Kidney capillary endothelial cell (primary cell): ENCODE data around the gene CCDC138.

Source experiments
- DNase-seq: peaks from one replicate; pipeline ENCODE4 v3.0.0-alpha.2; 2018; ENCODE audit warnings: low spot score

The CCDC138 gene

GRCh38 chr2:108896741-108897140, 110.2 kb downstream of the CCDC138 start:
- DNase-seq = no peak

GRCh38 chr2:108898315-108899082, 111.9 kb downstream of the CCDC138 start:
- DNase-seq = no peak

DNA sequence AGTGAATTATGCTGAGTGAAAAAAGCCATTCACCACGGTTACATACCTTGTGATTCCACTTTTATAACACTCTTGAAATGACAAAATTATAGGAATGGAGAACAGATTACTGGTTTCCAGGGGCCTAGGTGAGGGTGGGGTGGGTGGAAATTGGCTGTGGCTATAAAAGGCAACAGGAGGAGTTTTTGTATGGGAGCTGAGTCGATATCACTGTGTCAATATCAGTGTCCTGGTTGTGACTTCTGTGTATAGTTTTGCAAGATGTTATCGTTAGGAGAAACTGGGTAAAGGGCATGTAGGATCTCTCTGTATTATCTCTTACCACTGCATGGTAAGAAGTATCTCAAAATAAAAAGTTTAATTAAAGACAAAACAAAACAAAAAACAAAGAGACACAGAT, 118.1 kb downstream of the CCDC138 start:
- DNase-seq = no peak

- no peak for DNase-seq
These were observed 118.6 kb downstream of the CCDC138 start for GRCh38 chr2:108905176-108905575.

GRCh38 chr2:108905906-108906305, 119.3 kb downstream of the CCDC138 start:
- DNase-seq = no peak

DNA sequence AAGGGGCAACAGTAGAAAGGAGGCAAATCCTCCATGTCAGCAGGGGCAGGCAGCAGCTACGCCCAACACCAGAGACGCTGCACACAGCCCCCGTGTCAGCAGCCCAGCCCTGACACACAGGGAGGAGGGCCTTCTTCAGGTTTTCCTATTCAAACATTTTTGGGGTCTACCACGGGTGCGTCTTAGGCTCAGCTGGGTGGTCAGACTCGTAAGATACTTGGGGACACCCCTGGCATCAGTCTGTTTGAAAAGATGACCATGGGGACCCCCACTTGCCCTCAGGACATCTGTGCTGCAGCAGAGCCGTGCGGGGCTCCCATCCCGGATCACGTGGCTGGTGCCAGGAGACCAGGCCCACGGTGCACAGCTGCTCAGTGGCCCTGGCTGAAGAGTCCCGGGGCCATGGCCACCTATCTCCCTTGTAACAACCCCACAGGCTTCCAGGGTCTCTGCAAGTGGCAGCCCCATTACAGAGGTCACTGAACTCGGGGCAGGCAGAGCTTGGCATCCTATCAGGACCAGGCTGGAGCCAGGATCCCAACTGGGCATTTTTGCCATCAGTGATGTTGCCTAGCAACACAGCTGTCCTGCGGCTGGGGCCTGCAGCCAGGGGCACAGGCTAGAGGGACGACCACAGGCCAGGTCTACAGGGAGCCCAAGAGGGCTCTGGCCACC, 120.0 kb downstream of the CCDC138 start:
- no peak for DNase-seq

- DNase-seq = no peak
These were observed 121.5 kb downstream of the CCDC138 start for GRCh38 chr2:108907822-108908712.

DNA sequence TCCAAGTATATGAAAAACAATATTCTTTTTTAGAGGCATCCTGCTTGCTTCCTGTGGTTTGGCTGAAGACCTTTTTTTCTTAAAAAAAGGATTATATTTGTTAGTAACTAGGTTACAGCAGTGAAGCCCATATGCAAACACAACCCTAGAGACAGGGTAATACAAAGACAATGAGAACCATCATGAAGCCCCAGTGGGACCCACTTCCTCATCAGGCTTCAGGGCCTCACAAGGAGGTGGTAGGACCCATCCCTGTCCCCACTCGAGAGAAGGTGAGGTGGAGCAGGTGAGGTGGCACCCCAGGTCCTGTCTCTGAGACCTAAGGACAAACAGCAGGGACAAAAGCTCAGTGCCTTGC, 122.1 kb downstream of the CCDC138 start:
- no peak for DNase-seq

DNA sequence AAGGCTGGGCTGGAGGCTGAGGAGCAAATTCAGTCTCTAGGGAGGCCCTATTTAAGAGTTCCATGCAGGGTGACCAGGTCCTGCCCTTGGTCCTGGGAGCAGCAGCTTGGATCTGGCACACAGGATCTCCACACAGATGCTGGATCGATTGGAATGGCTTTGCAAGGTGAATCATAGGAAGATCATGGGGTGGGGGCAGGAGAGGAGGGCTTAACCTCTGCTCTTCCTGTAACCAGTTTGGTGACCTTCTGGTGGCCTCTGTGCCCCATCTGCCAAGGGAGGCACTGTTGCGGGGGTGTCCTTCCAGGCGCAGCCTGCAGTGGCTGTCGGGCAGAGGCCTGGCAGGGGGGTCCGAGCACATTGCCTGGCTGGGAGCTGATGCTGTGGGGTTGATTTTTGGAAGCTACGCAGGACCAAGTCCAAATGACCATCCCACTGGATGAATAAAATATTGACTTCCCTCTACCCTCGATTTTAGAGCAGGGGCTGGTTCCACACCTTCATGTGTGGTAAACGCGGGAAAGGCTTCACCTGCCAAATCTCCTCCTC, 122.8 kb downstream of the CCDC138 start:
- DNase-seq = no peak

- no peak for DNase-seq
These were observed 123.5 kb downstream of the CCDC138 start for GRCh38 chr2:108910011-108910431.

DNA sequence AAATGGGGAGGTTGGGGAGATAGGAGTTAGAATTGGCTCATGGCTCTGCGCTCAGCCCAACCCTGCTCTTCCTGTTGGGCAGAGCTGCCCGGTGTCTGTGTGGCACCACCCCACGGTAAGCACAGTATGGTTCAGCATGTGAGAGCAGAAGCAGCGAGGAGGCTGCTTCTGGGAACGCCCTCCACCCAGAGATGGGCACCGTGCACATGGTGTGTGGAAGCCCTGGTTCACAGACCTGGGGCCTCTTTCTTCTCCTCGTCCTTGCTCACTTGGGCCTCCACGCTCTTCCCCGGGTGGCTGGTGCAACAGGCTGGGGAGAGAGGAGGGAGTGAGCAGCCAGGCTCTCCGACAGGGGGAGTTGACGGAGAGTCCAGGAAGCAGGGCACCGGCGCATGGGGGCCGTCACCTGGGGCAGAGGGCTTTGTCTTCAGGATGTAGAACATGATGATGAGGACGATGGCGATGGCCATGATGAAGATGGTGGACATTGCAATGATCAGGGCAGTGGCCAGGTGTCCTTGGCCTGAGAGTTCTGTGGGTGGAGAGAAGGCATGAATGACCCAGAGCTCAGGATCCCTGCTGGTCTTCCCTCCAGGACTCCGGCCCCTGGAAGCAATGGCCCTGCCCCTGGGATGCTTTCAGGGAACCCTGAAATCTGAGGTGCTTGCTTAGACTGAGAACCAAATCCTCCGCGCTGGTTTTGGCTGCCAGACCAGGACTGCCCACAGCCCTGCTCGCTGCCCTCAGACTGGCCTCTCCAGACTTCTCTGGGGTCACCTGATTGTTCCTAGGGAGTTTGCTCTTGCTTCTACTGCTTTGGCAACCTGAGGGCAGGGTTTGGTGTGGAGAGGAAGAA, 124.2 kb downstream of the CCDC138 start:
- no peak for DNase-seq

DNA sequence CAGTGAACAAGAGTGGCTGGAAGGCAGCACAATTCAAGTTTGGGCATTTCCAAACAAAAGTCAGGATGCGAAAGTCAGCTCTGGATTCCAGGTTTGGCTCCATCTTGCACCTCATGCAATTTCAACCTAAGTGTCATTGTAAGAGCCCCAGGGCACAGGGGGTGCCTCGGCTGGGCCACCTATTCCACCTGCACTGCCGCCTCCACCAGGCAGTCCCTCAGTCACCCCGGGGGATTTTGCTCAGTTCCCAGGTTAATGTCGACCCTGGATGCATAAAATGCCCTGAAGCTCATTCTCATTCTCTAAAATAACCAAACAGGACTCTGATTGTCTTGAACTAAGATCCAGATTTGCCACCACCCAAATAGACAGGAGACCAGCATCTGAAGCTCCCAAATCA, 124.8 kb downstream of the CCDC138 start:
- no peak for DNase-seq

DNA sequence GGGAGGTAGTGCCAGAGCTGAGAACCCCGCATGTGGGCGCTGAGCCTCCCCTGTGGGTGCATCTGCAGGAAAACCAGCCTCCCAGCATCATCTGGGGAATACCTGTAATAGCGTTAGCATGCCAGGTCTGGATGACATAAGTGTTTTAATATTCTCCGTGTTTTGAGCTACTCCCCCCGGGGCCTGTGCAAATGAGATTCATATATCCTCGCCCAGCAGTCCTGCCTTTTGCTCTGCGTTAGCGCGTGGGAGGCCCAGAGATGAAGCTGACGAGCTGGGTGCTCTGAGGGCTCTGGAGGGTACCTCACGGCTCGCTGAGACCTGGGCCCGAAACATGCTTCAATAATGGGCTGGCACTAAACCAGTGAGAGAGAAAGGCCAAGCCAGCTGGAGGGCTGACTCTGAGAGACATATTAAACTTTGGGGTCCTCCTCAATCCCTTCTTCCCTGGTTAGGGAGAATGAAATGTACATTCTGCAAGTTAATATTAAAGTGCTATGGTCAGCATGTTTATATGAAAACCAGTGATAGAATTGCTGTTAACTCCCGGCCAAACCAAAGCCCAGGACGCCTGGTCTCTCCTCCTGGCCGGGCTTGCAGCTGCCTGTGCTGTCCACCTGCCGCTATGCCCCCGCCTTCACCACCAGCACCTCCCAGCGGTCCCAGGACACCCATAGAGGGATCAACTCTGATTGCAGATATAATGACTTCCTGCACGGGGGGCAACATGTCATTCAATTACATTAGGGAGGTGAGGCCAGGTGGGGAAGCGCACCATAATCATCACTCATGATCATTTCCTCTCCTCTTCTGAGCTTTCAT, 125.4 kb downstream of the CCDC138 start:
- DNase-seq = no peak

- no peak for DNase-seq
These were observed 126.0 kb downstream of the CCDC138 start for GRCh38 chr2:108912629-108912902.

DNA sequence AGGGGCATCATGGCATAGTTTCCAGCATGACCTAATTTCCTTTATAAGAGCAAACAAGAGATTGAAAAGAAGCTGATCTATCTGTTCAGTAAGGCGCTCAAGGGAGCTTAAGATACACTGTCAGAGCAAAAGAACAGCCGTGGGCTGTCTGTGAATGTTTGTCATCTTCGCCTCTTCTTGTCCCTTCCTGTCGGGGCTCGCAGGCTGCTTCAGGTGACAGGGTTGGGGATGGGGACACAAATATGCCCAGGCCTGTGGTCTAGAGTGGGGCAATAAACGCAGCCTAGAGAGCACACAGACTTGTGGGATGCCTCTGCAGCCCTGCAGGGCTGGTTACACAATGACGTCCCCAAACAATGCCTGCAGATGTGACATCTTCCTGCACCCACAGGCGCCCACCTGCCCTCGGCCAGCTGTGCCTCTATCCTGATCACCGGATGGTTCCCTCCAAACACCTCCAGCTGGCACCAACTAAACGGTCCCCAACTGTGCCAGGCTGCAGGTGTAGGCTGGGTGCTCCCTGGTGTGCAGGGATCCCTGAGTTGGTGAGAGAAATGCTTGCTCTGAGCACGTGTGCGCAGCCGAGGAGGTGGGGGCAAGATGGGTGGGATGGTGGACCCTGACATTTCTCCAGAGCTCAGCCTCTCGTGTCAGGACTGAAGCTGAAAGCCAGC, 129.7 kb downstream of the CCDC138 start:
- no peak for DNase-seq

- no peak for DNase-seq
These were observed 130.3 kb downstream of the CCDC138 start for GRCh38 chr2:108916796-108917421.

GRCh38 chr2:108917526-108917925, 131.0 kb downstream of the CCDC138 start:
- no peak for DNase-seq

DNA sequence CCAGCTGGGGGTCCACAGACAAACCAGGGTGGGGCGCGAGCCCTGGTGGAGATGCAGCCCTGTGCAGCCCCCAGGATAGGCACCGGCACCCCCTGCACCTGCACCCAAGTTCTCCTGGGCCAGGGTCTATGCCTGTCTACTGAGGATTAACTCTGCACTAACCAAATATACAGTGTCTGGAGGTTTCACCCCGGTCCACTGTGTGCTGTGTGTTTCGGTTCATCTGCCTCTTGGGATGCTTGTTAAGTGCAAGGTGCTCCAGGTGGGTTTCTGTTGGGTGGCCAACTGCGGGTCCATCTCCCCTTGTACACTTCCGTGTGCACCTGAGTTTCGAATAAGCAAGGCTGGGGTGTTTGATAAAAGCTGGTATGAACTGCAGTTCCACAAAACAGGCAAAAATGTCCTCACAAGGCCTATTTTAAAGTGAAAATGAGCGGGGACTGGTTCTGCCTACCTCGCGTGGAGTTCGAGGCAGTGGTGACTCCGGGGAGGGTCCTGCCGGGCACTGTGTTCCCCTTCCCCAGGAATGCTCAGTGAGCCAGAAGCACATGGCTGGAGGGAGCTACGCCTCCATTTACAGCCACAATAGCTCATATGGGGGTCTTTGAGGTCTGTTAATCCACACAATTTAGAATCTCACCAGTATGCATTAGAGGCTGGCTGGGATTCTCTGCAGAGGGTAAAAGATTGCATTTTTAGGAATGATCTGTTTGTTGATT, 131.7 kb downstream of the CCDC138 start:
- no peak for DNase-seq

DNA sequence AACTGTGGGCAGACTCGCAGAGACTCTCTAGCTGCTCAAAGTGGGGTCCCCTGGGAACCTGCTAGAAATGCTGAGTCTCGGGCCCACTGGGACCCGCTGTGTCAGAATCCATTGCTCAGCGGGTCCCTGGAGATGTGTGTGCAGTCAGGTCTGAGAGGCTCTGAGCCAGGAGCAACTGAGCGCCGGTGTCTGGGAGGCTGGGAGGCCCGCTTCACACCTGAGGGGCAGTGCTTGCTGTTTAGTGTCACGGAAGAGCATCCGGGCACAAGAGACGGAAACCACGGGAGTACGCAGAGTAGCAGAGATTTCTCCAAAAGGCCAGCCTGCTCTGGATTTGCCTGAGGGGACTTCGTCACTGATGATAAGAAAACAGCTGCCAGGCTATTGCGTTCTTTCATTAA, 132.4 kb downstream of the CCDC138 start:
- no peak for DNase-seq
